Mucosa of descending colon (tissue), 3 donors: ENCODE measurements around the gene STEAP1. TPM values are rescaled to one million over a fixed set of nuclear protein-coding genes. Genes with fewer than 3 reads are reported as not detected.

Source experiments
- ATAC-seq: fragments of 200-7000 bp; cut with Tn5 transposase; one replicate; pipeline ENCODE4 v1.9.1; 2020; ENCODE audit warnings: mild to moderate bottlenecking, moderate library complexity
- DNase-seq, 3 donors: peaks; one replicate each; pipeline ENCODE4 v3.0.0-alpha.2; 2020
- H3K36me3 ChIP-seq: fragments of 200-600 bp; one replicate; pipeline ENCODE4 v1.8.0; 2021; ENCODE audit warnings: low read depth, mild to moderate bottlenecking
- H3K4me1 ChIP-seq: fragments of 200-600 bp; one replicate; pipeline ENCODE4 v1.8.0; 2021; ENCODE audit warnings: low read depth, mild to moderate bottlenecking
- H3K4me3 ChIP-seq: fragments of 200-600 bp; one replicate; pipeline ENCODE4 v1.8.0; 2021; ENCODE audit warnings: mild to moderate bottlenecking
- H3K9me3 ChIP-seq: fragments of 200-600 bp; one replicate; pipeline ENCODE4 v1.8.0; 2021; ENCODE audit warnings: mild to moderate bottlenecking
- intact Hi-C, 2 donors: fragments of 100-400 bp; cut with DNase I in 1 of 2; cut with micrococcal nuclease in 1 of 2; formaldehyde crosslinking; loops; one replicate each; pipeline versions ENCODE4 v1.11.0 to v1.11.1; 2022; cut with DNase I, micrococcal nuclease
- total RNA-seq, 3 donors: library from RNA; stranded (reverse); fragmentation: NEBNext Ultra II Directional in 2 of 3; extraction: Animal tissue kit (Norgen Biotek cat#: 25700) in 2 of 3; gene quantifications; one replicate each; pipeline versions ENCODE4 v1.2.1 to v1.2.4, GENCODE V29; 2021 to 2023
- TF ChIP-seq, protein P1 (sequence below): fragments of 200-600 bp; IDR thresholded peaks from one replicate; pipeline ENCODE4 v1.8.0; 2022; ENCODE audit warnings: antibody characterized with exemption, mild to moderate bottlenecking
- donor health status: DM: no; HTN: no; CAD: no; lungs with moderate emphysema.
- donor health status: DM: no; HTN: no; CAD: no.
- donor health status: DM: no; HTN: yes; CAD: no.

STEAP1 gene
- total RNA-seq, 3 donors from 2014 or later, result 15.9 to 24.6 (median 24.5) TPM

DNA sequence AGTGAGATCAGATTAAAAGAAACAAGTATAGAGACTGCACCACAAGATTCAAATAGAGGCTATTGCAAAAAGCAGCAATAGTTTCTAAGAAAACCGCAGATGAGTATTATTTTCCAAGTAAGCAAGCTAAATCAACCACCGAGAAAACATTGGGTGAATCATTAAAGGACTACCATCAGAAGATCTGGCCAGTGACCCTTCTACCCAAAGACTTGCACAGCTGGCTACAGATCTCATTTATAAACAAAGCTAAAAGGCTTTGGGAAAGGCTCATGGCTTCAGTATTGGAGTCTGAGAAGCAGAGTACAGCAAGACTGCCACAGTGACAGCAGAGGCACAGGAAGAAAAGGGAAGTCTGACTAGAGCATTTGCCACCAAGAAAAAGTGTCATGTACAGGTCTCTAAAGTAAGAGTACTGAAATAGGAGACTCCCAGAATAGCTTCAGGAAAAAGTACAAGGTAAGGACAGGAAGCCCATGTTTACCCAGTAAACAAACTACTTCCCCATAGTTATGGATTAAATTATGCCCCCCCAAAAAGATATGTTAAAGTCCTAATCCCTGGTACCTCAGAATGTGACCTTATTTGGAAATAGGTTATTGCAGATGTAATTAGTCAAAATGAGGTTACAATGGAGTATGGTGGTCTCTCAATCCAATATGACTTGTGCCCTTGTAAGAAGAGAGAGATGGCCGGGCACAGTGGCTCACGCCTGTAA is 19.0 kb downstream of the STEAP1 start:
- peaks cover 7% of the 10 kb centered on the region for H3K4me1 ChIP-seq
- H3K9me3 ChIP-seq, result no peaks in the 10 kb centered on the region
- H3K4me3 ChIP-seq, result no peak overlapping the region
- ATAC-seq (peak; percentile 74), DNase-seq (peak in 1 of 3 donors; percentile 25)
- intact Hi-C loops, result no loop called here
- TF ChIP-seq, protein P1, sequence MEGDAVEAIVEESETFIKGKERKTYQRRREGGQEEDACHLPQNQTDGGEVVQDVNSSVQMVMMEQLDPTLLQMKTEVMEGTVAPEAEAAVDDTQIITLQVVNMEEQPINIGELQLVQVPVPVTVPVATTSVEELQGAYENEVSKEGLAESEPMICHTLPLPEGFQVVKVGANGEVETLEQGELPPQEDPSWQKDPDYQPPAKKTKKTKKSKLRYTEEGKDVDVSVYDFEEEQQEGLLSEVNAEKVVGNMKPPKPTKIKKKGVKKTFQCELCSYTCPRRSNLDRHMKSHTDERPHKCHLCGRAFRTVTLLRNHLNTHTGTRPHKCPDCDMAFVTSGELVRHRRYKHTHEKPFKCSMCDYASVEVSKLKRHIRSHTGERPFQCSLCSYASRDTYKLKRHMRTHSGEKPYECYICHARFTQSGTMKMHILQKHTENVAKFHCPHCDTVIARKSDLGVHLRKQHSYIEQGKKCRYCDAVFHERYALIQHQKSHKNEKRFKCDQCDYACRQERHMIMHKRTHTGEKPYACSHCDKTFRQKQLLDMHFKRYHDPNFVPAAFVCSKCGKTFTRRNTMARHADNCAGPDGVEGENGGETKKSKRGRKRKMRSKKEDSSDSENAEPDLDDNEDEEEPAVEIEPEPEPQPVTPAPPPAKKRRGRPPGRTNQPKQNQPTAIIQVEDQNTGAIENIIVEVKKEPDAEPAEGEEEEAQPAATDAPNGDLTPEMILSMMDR, result no peak
- H3K36me3 ChIP-seq, result no peaks in the 10 kb centered on the region

- no peak for DNase-seq
- Histone ChIP-seq H3K36me3 (no peaks in the 10 kb centered on the region), H3K4me3 (no peak overlapping the region), H3K4me1 (peaks cover 7% of the 10 kb centered on the region), H3K9me3 (no peaks in the 10 kb centered on the region)
- TF ChIP-seq, protein P1, result no peak
- intact Hi-C loops, result no loop called here
- no peak for ATAC-seq
Measured at GRCh38 chr7:90175667-90176066, 21.4 kb downstream of the STEAP1 start.

GRCh38 chr7:90176195-90176594 is 21.9 kb downstream of the STEAP1 start:
- DNase-seq (no peak), ATAC-seq (no peak)
- no peaks in the 10 kb centered on the region for H3K36me3 ChIP-seq
- H3K4me1 ChIP-seq, result peaks cover 7% of the 10 kb centered on the region
- H3K4me3 ChIP-seq, result no peak overlapping the region
- TF ChIP-seq, protein P1, result no peak
- intact Hi-C loops, result no loop called here
- no peaks in the 10 kb centered on the region for H3K9me3 ChIP-seq

GRCh38 chr7:90178166-90178565 is 23.9 kb downstream of the STEAP1 start:
- no peaks in the 10 kb centered on the region for H3K9me3 ChIP-seq
- DNase-seq (no peak), ATAC-seq (no peak)
- no peak overlapping the region for H3K4me3 ChIP-seq
- H3K36me3 ChIP-seq, result no peaks in the 10 kb centered on the region
- TF ChIP-seq, protein P1, result no peak
- H3K4me1 ChIP-seq, result no peaks in the 10 kb centered on the region
- intact Hi-C loops, result no loop called here

GRCh38 chr7:90178679-90179278 is 24.5 kb downstream of the STEAP1 start:
- Histone ChIP-seq H3K36me3 (no peaks in the 10 kb centered on the region), H3K9me3 (no peaks in the 10 kb centered on the region), H3K4me3 (no peak overlapping the region), H3K4me1 (no peaks in the 10 kb centered on the region)
- TF ChIP-seq, protein P1, result no peak
- ATAC-seq (peak; percentile 89), DNase-seq (no peak)
- intact Hi-C loops, result no loop called here
